SHP77 treated with DMSO at 0.1 percent for 48 hours (cell line): Measurements from ENCODE around the gene DNAJC10.
"Not testable (repeated sequence)": the region's sequence is repeated elsewhere in the genome, so short reads cannot be mapped to it uniquely, and the experiment has no call there.

Experiments
- DNase-seq: peaks from one replicate; lab custom pipeline; 2025; lab: John Stamatoyannopoulos, UW

Gene DNAJC10

GRCh38 chr2:182728014-182728413, 12.0 kb downstream of the DNAJC10 start:
- DNase-seq = no peak

DNA sequence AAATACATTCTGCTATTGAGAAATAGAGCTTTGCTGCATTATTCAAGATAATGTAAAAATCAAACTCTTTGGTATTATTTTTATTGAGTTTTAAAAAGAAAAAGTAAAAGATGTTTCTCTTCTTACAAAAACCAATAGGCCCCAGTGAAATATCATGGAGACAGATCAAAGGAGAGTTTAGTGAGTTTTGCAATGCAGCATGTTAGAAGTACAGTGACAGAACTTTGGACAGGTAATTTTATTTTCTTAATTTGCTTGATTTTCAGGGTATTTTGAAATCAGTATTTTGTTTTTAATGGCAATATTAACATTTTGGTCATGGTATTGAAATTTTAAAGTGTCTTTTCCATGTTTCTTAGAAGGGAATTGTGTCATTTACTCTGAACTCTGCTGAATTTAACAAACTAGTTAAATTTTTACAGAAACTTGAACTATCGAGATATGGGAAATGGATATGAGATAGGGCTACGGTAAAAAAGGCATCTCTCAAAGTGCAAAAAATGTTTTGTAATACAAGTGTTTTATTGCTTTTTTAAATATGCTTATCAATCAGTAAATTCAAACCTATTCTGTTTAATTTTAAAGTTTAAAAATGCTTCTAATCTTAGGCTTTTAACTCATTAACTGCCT, 13.8 kb downstream of the DNAJC10 start:
- no peak for DNase-seq

GRCh38 chr2:182730486-182730885, 14.4 kb downstream of the DNAJC10 start:
- DNase-seq = no peak

- DNase-seq = no peak
Observed at GRCh38 chr2:182732736-182733135, 16.7 kb downstream of the DNAJC10 start.

- DNase-seq = no peak
Observed at GRCh38 chr2:182733572-182733971, 17.5 kb downstream of the DNAJC10 start.

DNA sequence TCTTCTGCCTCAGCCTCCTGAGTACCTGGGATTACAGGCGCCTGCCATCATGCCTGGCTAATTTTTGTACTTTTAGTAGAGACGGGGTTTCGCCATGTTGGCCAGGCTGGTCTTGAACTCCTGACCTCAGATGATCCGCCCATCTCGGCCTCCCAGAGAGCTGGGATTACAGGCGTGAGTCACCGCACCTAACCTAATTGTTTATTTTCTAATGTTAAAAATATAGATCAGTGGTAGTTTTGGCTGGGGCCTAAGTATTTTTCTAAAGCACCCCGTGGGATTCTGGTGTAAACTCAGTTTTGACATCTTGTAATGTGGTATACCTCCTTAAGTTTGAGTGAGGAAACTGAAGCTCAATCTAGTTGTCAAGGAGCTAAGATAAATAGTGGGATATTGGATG, 20.8 kb downstream of the DNAJC10 start:
- not testable (repeated sequence) for DNase-seq

- no peak for DNase-seq
Observed at GRCh38 chr2:182740701-182741100, 24.6 kb downstream of the DNAJC10 start.

- DNase-seq = no peak
Observed at GRCh38 chr2:182741620-182742019, 25.6 kb downstream of the DNAJC10 start.

GRCh38 chr2:182744490-182744889, 28.4 kb downstream of the DNAJC10 start:
- DNase-seq = no peak

GRCh38 chr2:182745061-182745460, 29.0 kb downstream of the DNAJC10 start:
- no peak for DNase-seq

DNA sequence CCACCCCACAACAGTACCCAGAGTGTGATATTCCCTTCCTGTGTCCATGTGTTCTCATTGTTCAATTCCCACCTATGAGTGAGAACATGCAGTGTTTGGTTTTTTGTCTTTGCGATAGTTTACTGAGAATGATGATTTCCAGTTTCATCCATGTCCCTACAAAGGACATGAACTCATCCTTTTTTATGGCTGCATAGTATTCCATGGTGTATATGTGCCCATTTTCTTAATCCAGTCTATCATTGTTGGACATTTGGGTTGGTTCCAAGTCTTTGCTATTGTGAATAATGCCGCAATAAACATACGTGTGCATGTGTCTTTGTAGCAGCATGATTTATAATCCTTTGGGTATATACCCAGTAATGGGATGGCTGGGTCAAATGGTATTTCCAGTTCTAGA, 29.8 kb downstream of the DNAJC10 start:
- DNase-seq = not testable (repeated sequence)

GRCh38 chr2:182754231-182754630, 38.2 kb downstream of the DNAJC10 start:
- no peak for DNase-seq

- DNase-seq = no peak
Observed at GRCh38 chr2:182758379-182758778, 42.3 kb downstream of the DNAJC10 start.

DNA sequence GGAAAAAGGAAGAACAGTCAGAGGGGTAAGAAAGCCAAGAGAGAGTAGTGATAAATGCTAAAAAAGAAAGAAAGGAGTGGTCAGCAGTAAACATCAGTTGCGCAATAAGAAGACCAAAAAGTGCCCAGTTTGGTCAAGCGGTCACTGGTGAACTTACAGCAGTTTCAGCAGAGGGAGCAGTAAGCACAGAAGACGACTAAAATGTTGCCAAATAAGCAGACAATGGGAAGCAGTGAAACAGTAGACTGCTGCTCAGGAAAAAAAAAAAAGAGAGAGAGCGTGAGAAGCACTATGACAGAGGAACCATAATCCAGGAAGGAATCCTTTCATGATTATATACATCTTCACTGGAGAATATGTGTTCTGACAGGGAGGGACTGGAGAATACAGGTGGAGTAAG, 45.8 kb downstream of the DNAJC10 start:
- no peak for DNase-seq

GRCh38 chr2:182763311-182763912, 47.4 kb downstream of the DNAJC10 start:
- no peak for DNase-seq

DNA sequence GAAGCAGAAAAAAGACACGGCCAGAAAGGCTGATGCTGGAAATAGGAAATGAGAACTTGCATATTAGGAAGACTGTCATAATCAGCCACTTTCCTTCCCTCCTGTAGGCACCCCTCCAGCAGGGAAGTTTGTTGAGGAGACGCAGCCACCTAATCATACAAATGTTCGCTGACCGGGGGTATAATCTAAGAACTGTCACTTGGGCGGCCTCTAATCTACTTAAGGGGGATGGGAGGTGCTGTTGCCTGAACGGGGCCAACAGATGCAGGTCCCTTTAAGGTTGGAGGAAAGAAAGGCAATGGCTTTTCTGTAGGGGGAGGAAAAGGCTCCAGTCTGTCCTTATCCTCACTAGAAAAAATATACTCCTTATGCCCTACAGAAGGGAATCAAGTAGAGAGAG, 50.6 kb downstream of the DNAJC10 start:
- DNase-seq = no peak

GRCh38 chr2:182767578-182767977, 51.5 kb downstream of the DNAJC10 start:
- no peak for DNase-seq

- not testable (repeated sequence) for DNase-seq
Observed at GRCh38 chr2:182768950-182769349, 52.9 kb downstream of the DNAJC10 start.

- DNase-seq = no peak
Observed at GRCh38 chr2:182779323-182779722, 63.3 kb downstream of the DNAJC10 start.

GRCh38 chr2:182781099-182781498, 65.0 kb downstream of the DNAJC10 start:
- DNase-seq = not testable (repeated sequence)

DNA sequence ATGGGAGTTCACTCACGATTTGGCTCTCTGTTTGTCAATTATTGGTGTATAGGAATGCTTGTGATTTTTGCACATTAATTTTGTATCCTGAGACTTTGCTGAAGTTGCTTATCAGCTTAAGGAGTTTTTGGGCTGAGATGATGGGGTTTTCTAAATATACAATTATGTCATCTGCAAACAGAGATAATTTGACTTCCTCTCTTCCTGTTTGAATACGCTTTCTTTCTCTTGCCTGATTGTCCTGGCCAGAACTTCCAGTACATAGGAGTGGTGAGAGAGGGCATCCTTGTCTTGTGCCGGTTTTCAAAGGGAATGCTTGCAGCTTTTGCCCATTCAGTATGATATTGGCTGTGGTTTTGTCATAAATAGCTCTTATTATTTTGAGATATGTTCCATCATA, 66.6 kb downstream of the DNAJC10 start:
- DNase-seq = not testable (repeated sequence)

DNA sequence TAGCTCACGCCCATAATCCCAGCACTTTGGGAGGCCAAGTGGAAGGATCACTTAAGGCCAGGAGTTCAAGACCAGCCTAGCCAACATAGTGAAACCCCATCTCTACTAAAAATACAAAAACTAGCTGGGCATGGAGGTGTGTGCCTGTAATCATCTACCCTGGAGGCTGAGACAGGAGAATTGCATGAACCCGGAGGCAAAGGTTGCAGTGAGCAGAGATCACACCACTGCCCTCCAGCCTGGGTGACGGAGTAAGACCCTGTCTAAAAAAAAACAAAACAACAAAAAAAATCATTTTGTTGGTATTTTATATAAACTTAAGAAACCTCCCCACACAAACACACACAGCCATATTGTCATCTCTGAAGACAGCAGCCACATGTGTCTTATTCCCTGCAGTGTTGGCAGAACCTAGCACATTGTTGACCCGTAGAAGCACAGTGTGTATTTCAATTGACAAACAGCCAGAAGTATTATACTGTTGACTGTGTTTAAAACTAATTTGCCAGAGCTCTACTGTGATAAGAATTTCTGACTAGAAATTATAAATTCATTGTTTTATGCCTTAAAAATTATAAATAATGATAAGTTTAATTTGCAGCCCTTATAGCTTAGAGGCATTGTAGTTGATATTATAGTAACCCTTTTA, 68.1 kb downstream of the DNAJC10 start:
- DNase-seq = no peak

GRCh38 chr2:182784777-182785176, 68.7 kb downstream of the DNAJC10 start:
- no peak for DNase-seq

GRCh38 chr2:182792441-182792840, 76.4 kb downstream of the DNAJC10 start:
- no peak for DNase-seq
